GM19099 (cell line): Measurements from ENCODE around the gene DPPA2.

Experiments
- POLR2A ChIP-seq: IDR thresholded peaks from 3 replicates; pipeline ENCODE4 v1.6.1; 2011; ENCODE audit warnings: low read depth; ENCODE audit not compliant: insufficient read length; ENCODE audit errors: extremely low read depth

Gene DPPA2

GRCh38 chr3:109316162-109316730 is at the start of gene DPPA2:
Gene DPPA2, minus strand, starts transcription at chr3:109316517. Its CDS starts 1,975 bp downstream, at chr3:109314542.
- TF ChIP-seq POLR2A: no peak

- no peak for TF ChIP-seq POLR2A
Observed at GRCh38 chr3:109364088-109364487, 47.8 kb upstream of the DPPA2 start.

- TF ChIP-seq POLR2A: no peak
Observed at GRCh38 chr3:109363634-109364033, 47.3 kb upstream of the DPPA2 start.

- no peak for TF ChIP-seq POLR2A
Observed at GRCh38 chr3:109362823-109363222, 46.5 kb upstream of the DPPA2 start.

- no peak for TF ChIP-seq POLR2A
Observed at GRCh38 chr3:109356442-109357155, 40.3 kb upstream of the DPPA2 start.

- no peak for TF ChIP-seq POLR2A
Observed at GRCh38 chr3:109355625-109356441, 39.5 kb upstream of the DPPA2 start.

GRCh38 chr3:109353057-109353456 is 36.7 kb upstream of the DPPA2 start:
- no peak for TF ChIP-seq POLR2A

GRCh38 chr3:109351231-109351630 is 34.9 kb upstream of the DPPA2 start:
- no peak for TF ChIP-seq POLR2A

- TF ChIP-seq POLR2A: no peak
Observed at GRCh38 chr3:109346770-109347295, 30.5 kb upstream of the DPPA2 start.

GRCh38 chr3:109346099-109346498 is 29.8 kb upstream of the DPPA2 start:
- TF ChIP-seq POLR2A: no peak

GRCh38 chr3:109339714-109340648 is 23.7 kb upstream of the DPPA2 start:
- TF ChIP-seq POLR2A: no peak

GRCh38 chr3:109339197-109339596 is 22.9 kb upstream of the DPPA2 start:
- no peak for TF ChIP-seq POLR2A

GRCh38 chr3:109338322-109338721 is 22.0 kb upstream of the DPPA2 start:
- TF ChIP-seq POLR2A: no peak

- no peak for TF ChIP-seq POLR2A
Observed at GRCh38 chr3:109337393-109337792, 21.1 kb upstream of the DPPA2 start, which contains the start of gene DPPA4. Gene DPPA4, minus strand, starts transcription at chr3:109337546. Its CDS starts 29 bp downstream, at chr3:109337517.

GRCh38 chr3:109336291-109336861 is 20.1 kb upstream of the DPPA2 start:
- no peak for TF ChIP-seq POLR2A

- TF ChIP-seq POLR2A: no peak
Observed at GRCh38 chr3:109334572-109334971, 18.3 kb upstream of the DPPA2 start.
